Small intestine (tissue), 7 donors: ENCODE data around the gene WSB2. TPM values are rescaled to one million over a fixed set of nuclear protein-coding genes. Genes with fewer than 3 reads are reported as not detected.
A peak's percentile ranks its signal among the peaks of the same experiment; 100 is the strongest.

Experiments used
- DNase-seq, 2 donors: peaks; one replicate each; pipeline versions ENCODE4 v3.0.0 to v3.0.0-alpha.2; 2013
- FAIRE-seq: peaks from 2 replicates; lab custom pipeline; 2012; peaks lifted over from hg19 to GRCh38; lab: Jason Lieb, UNC
- H3K27ac ChIP-seq, 3 donors: one replicate each; pipeline ENCODE4 v1.5.1; 2013; ENCODE audit warnings: low read length in 2 of 3, mild to moderate bottlenecking in 2 of 3, control low read depth in 1 of 3, inconsistent platforms in 1 of 3, low read depth in 1 of 3, moderate library complexity in 1 of 3
- H3K27me3 ChIP-seq, 3 donors: one replicate each; pipeline ENCODE4 v1.6.1; 2013; ENCODE audit warnings: low read length in 3 of 3, inconsistent platforms in 1 of 3; ENCODE audit not compliant: control insufficient read depth in 3 of 3, insufficient read depth in 3 of 3
- H3K36me3 ChIP-seq, 3 donors: one replicate each; pipeline ENCODE4 v1.6.1; 2013; ENCODE audit warnings: low read length in 3 of 3, inconsistent platforms in 1 of 3, low read depth in 1 of 3, mild to moderate bottlenecking in 1 of 3, moderate library complexity in 1 of 3; ENCODE audit not compliant: control insufficient read depth in 3 of 3, insufficient read depth in 2 of 3
- H3K4me1 ChIP-seq, 3 donors: one replicate each; pipeline ENCODE4 v1.6.1; 2013; ENCODE audit warnings: low read length in 2 of 3, inconsistent platforms in 1 of 3, low read depth in 1 of 3, mild to moderate bottlenecking in 1 of 3, moderate library complexity in 1 of 3; ENCODE audit not compliant: control insufficient read depth in 3 of 3, insufficient read depth in 2 of 3
- H3K4me3 ChIP-seq, 3 donors: one replicate each; pipeline ENCODE4 v1.5.1; 2013; ENCODE audit warnings: low read length in 3 of 3, control low read depth in 1 of 3, inconsistent platforms in 1 of 3, low read depth in 1 of 3, mild to moderate bottlenecking in 1 of 3, moderate library complexity in 1 of 3
- H3K9me3 ChIP-seq, 2 donors: one replicate each; pipeline ENCODE4 v1.6.1; 2013; ENCODE audit warnings: low read depth in 1 of 2, low read length in 1 of 2; ENCODE audit not compliant: control insufficient read depth in 2 of 2, insufficient read depth in 1 of 2
- WGBS, 3 donors: extraction: QIAGEN DNeasy Blood & Tissue Kit; methylation state at CpG; one replicate each; pipeline ENCODE4 v1.1.7; 2013; 5-methylcytosine and 5-hydroxymethylcytosine counted together
- polyA plus RNA-seq, 4 donors: library from polyadenylated mRNA; stranded (reverse) in 3 of 4; unstranded in 1 of 4; fragments of 200-250 nt in 3 of 4; fragments of 120-200 nt in 1 of 4; gene quantifications; one replicate each; pipeline versions ENCODE4 v1.2.1 to v1.2.3, GENCODE V29; 2013
- donor health status: healthy with polysubstance abuse.
- donor health status: control.
- donor health status: control.
- donor health status: Bipolar disorder and iron deficiency.
- donor health status: healthy.

WSB2 gene
- polyA plus RNA-seq, 4 donors: 47.4 to 122 (median 95.6) TPM

DNA sequence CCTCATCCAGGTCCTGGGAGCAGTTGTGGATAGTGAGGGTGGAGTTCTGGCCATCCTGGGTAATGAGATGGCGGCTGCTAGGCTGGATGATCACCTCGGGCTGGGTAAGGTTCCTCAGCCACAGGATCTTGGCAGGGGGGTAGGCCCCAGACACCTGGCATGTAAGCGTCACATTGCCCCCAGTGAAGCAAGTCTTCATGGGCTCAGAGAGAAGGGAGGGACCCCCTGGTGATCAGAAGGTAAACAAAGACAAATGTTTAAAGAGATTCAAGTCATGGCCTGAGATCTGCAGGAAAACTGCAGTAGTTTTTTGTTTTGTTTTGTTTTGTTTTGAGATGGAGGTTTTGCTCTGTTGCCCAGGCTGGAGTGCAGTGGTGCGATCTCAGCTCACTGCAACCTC lies 12.8 kb upstream of the WSB2 start:
- DNase-seq (no peak), FAIRE-seq (no peak)
- WGBS, 3 donors: 84 to 96% (median 92%) methylated on average over 4 of the region's 4 CpGs
- no peaks in the 10 kb centered on the region for H3K27me3 ChIP-seq
- H3K4me1 ChIP-seq: no peaks in the 10 kb centered on the region
- H3K36me3 ChIP-seq: peaks cover 0 to 14% (median 12%) of the 10 kb centered on the region in 3 donors
- H3K9me3 ChIP-seq: no peaks in the 10 kb centered on the region
- no peak overlapping the region for H3K4me3 ChIP-seq
- H3K27ac ChIP-seq: no peak overlapping the region

DNA sequence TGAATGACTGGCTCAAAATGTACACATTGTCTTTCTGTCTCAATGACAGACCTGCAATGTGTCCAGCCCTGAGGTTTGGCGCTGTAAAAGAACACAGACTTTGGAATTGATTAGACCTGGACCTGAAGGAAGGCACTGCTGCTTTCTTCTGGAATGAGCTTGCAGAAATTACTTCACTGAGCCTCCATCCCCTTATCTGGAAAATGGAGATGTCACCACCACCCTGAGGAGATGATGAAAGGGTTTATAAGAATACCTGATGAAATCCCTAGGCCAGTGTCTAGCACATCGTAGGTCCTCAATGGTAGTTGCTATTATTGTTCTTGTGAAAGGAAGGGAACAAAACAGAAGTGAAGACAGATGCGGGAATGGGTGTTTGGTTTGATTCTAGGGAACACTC lies 9.7 kb upstream of the WSB2 start:
- FAIRE-seq (no peak), DNase-seq (no peak)
- no peak overlapping the region for H3K27ac ChIP-seq
- no peak overlapping the region for H3K4me3 ChIP-seq
- H3K9me3 ChIP-seq: no peaks in the 10 kb centered on the region
- WGBS, 3 donors: 94 to 98% (median 97%) methylated on average over 3 of the region's 3 CpGs
- H3K36me3 ChIP-seq: peaks cover 0 to 15% (median 3%) of the 10 kb centered on the region in 3 donors
- no peaks in the 10 kb centered on the region for H3K27me3 ChIP-seq
- H3K4me1 ChIP-seq: no peaks in the 10 kb centered on the region

DNA sequence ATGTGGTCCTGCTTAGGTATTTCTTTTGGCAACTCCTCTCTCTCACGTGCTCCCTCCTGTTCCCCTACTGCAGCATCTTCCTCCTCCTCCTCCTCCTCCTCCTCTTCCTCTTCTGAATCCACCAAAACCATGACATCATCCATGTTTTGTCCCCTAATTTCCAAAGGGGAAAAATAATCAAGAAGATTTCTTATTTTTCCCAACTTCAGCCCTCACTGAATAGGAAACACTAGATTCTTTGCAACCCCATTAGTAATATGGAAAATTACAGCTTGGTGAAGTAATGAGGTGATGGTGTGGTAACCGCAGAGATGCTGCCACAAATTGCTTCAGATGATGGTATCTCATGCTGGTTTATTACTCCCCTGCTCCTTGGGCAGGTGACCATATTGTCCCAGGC lies 7.5 kb upstream of the WSB2 start:
- Histone ChIP-seq H3K4me1 (peaks cover 0 to 18% (median 2%) of the 10 kb centered on the region in 3 donors), H3K36me3 (peaks cover 0 to 12% (median 1%) of the 10 kb centered on the region in 3 donors), H3K27me3 (no peaks in the 10 kb centered on the region), H3K4me3 (no peak overlapping the region), H3K27ac (no peak overlapping the region), H3K9me3 (no peaks in the 10 kb centered on the region)
- 79 to 86% (median 83%) methylated on average over 2 of the region's 2 CpGs for WGBS, 3 donors
- DNase-seq (no peak), FAIRE-seq (no peak)

DNA sequence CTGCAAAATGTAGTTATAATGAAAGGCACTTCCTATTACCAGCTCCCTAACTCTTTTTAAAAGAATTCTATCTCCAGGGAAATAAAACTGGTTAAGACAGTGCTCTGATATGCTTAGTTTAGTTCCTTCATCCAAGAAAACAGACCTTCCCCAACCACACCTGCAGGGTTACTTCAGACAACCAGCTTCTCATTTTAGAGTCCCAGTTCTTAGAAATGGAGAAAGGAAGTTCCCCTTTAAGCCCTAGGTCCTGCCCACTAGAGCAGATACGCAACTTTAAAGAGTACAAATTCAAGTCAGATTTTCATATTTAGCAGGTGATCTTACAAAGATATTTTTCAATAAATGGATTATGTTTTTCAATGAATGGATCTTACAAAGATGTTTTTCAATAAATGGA lies 4.4 kb upstream of the WSB2 start:
- Histone ChIP-seq H3K9me3 (no peaks in the 10 kb centered on the region), H3K27ac (no peak overlapping the region), H3K4me3 (no peak overlapping the region), H3K27me3 (no peaks in the 10 kb centered on the region), H3K4me1 (peaks cover 0 to 25% (median 5%) of the 10 kb centered on the region in 3 donors), H3K36me3 (peaks cover 0 to 7% (median 0%) of the 10 kb centered on the region in 3 donors)
- FAIRE-seq (no peak), DNase-seq (no peak)
- whole genome bisulfite sequencing, 3 donors: 54 to 88% (median 57%) methylated on average over 1 of the region's 1 CpG

DNA sequence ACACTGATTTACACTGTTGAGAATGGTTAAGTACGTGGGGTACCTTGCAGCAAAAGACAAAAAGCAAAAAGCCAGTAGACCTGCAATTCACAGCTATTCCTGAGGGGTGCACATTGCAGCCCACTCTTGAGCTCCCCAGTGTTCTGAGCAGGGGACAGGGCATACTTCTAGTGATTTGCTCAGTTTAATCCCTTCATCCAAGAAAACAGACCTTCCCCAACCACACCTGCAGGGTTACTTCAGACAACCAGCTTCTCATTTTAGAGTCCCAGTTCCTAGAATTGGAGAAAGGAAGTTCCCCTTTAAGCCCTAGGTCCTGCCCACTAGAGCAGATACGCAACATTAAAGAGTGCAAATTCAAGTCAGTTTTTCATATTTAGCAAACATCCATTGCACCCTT lies 3.6 kb upstream of the WSB2 start:
- H3K9me3 ChIP-seq: no peaks in the 10 kb centered on the region
- no peak overlapping the region for H3K4me3 ChIP-seq
- DNase-seq: peak in 1 of 2 donors; percentile 28
- H3K27ac ChIP-seq: peak overlapping the region in 2 of 3 donors; percentile 40 to 100
- FAIRE-seq: no peak
- peaks cover 0 to 7% (median 0%) of the 10 kb centered on the region in 3 donors for H3K36me3 ChIP-seq
- peaks cover 0 to 25% (median 9%) of the 10 kb centered on the region in 3 donors for H3K4me1 ChIP-seq
- H3K27me3 ChIP-seq: no peaks in the 10 kb centered on the region
- WGBS, 3 donors: 17 to 33% (median 31%) methylated on average over 2 of the region's 2 CpGs

DNA sequence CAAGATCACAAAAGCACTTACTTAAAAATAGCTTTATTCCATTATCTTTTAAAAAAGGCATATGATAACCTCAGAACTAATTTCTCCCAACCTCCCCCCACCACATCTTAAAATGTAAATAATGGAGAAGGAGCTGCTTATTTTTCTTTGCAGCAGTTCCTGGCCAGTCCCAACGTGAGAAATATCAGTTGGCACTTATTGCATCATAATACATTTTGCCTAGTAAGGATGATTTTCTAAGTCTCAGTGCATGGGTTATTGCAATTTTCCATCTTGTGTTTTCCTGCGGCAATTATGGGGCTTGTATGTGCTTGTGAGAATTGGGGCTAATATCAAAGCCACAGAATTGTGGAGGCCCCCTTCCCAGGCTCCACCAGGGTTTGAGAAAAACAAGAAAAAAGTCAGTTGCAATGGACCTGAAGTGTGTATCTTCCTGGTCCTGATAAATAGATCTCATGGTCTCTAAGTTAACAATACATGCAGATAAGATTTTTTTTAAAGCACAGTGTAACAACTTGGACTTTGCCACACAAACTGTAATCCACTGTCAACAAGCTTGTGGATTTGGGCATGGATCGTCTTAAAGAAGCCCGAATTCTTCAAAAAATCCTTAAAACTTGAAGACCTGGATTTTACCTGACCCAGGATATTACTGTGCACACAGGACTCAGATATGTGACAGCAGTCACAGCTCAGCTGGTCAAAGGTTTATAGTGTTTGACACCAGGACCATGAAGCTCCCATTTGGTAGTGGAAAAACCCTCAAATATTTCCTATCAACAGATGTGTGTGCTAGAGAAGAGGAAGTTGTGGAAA lies 2.8 kb upstream of the WSB2 start:
- no peaks in the 10 kb centered on the region for H3K27me3 ChIP-seq
- H3K27ac ChIP-seq: peak overlapping the region; percentile 22 to 100 (median 47)
- FAIRE-seq (no peak), DNase-seq (peak; percentile 67 to 75)
- H3K36me3 ChIP-seq: peaks cover 0 to 7% (median 0%) of the 10 kb centered on the region in 3 donors
- 19 to 52% (median 39%) methylated on average over 4 of the region's 4 CpGs for WGBS, 3 donors
- peaks cover 0 to 25% (median 12%) of the 10 kb centered on the region in 3 donors for H3K4me1 ChIP-seq
- H3K9me3 ChIP-seq: no peaks in the 10 kb centered on the region
- H3K4me3 ChIP-seq: no peak overlapping the region

DNA sequence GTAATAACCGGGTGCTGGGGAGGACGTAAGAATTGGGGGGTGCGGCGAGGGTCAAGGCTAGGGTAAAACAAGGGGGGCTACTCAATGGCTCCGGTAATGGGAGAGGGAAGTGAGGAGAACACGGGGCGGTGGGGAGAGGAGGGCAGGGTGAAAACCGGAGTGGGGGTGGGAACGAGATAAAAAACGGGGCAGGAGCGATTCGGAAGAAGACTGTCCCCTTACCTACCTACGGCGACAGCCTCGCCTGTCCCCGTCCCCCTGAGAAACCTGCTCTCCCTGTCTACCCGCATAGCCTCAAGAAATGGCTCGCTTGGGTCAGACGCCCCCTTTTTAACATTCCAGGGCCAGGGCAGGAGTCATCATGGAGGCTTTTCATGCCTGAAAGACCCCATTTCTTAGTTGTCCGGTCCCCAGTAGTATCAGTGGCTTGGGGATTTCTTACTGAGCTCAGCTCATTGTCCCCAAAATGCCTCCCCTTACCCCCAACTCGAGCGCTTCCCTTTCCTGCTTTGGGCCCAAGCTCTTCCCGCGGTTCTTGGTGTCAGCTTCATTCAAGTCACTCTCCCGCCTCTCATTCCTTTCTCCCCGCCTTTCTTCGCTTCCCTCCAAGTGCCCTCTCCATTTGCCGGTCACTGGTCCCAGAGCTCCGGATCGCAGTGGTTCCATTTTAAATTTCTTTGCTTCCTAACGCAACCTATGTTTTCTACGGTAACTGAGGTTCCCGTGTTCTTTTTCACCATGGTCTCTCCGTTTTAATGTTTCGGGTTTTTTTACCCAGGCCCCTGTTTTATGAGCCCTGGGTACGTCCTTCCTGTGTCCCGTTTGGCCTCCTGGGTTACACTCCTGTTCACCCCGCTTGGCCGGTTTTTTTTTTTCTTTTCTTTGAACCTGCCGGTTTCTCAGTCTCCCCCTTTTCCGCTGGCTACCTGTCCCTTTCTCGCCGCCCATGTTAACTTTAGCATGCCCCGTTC lies 1.2 kb upstream of the WSB2 start:
- no peaks in the 10 kb centered on the region for H3K9me3 ChIP-seq
- no peak for FAIRE-seq

More for the DNA sequence above, 1.2 kb upstream of the WSB2 start:
- Histone ChIP-seq H3K36me3 (peaks cover 0 to 8% (median 0%) of the 10 kb centered on the region in 3 donors), H3K4me1 (peaks cover 0 to 25% (median 12%) of the 10 kb centered on the region in 3 donors), H3K27me3 (no peaks in the 10 kb centered on the region), H3K27ac (peak overlapping the region; percentile 95 to 100 (median 96)), H3K4me3 (peak overlapping the region; percentile 75 to 90 (median 89))
- DNase-seq: peak; percentile 67 to 75
- 1 to 3% (median 2%) methylated on average over 39 to 44 of the region's 44 CpGs for WGBS, 3 donors
